ENCODE measurements around the gene UCP2. TPM values are rescaled to one million over a fixed set of nuclear protein-coding genes. Genes with fewer than 3 reads are reported as not detected.

The UCP2 gene
- total and polyA plus RNA-seq, 9 of the 15 experiments (the other 6 are each of a cell fraction or from before 2014, with no cell fraction given), result 19.2 to 216 (median 87.9) TPM

DNA sequence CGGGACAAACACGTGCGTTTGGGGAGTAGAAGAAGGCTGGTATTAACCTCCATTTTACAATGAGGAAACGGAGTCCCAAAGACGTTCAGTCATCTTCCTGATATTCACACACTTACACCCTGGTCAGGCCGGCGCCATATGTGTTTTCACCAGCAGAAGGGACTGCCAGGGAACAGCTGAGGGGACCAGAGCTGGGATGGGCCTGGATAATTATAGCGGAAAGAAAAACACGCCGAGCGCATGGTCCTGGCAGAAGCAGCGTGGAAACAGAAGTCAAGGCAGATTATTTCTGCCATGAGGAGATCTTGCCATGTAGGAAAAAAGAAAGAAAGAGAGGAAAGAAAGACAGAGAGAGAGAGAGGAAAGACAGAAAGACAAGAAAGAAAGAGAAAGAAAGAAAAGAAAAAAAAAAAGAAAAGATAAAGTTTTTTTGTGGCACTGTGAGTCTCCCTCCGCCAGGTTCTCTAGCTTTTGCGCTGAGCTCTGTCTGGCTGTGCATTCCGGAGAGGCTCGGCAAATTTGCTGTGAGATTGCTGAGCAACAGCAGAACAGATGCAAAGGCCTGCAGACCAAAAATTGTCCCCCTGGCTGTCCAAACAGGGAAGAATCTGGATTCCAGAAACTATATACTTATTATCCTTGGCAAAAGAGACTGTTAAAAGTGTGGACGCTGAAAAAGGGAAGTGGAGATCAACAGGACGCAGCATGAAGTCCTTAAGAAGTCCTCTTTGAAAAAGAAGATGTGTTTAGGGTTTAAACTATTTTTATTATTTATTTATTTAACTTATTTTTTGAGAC is 1.3 kb upstream of the UCP2 start (continued):
- TF ChIP-seq CHD1 (IDR thresholded peaks at IDR 0.05; ENCODE audit: low read length) (peak; percentile 37), EZH2 (IDR thresholded peaks at IDR 0.05; ENCODE audit: borderline replicate concordance, low read depth, low read length) (no peak), NR2F6 (CRISPR knock-in tag; IDR thresholded peaks at IDR 0.05) (no peak), ZNF77 (CRISPR knock-in tag; IDR thresholded peaks at IDR 0.05) (no peak), MCM7 (IDR thresholded peaks at IDR 0.05) (no peak), STAT5A (IDR thresholded peaks at IDR 0.05; ENCODE audit: borderline replicate concordance, low read length) (no peak), ZNF586 (CRISPR knock-in tag; conservative IDR thresholded peaks at IDR 0.05) (no peak), XRCC3 (IDR thresholded peaks at IDR 0.05) (no peak), ZNF253 (CRISPR knock-in tag; conservative IDR thresholded peaks at IDR 0.05) (no peak; the same call in 1 of the 2 replicates), ARHGAP35 (IDR thresholded peaks at IDR 0.05; ENCODE audit: partially characterized antibody) (no peak), HDAC6 (IDR thresholded peaks at IDR 0.05; ENCODE audit: low read depth, low read length) (no peak), TAL1 (IDR thresholded peaks at IDR 0.05) (0 out of 2 replicates have a peak, but pooled peaks have one; percentile 8), FOXK1 (CRISPR knock-in tag; IDR thresholded peaks at IDR 0.05; ENCODE audit: borderline replicate concordance) (no peak), ZNF282 (CRISPR knock-in tag; IDR thresholded peaks at IDR 0.05) (no peak), ZNF133 (CRISPR knock-in tag; IDR thresholded peaks at IDR 0.05) (no peak)
- TF ChIP-seq, protein P1, sequence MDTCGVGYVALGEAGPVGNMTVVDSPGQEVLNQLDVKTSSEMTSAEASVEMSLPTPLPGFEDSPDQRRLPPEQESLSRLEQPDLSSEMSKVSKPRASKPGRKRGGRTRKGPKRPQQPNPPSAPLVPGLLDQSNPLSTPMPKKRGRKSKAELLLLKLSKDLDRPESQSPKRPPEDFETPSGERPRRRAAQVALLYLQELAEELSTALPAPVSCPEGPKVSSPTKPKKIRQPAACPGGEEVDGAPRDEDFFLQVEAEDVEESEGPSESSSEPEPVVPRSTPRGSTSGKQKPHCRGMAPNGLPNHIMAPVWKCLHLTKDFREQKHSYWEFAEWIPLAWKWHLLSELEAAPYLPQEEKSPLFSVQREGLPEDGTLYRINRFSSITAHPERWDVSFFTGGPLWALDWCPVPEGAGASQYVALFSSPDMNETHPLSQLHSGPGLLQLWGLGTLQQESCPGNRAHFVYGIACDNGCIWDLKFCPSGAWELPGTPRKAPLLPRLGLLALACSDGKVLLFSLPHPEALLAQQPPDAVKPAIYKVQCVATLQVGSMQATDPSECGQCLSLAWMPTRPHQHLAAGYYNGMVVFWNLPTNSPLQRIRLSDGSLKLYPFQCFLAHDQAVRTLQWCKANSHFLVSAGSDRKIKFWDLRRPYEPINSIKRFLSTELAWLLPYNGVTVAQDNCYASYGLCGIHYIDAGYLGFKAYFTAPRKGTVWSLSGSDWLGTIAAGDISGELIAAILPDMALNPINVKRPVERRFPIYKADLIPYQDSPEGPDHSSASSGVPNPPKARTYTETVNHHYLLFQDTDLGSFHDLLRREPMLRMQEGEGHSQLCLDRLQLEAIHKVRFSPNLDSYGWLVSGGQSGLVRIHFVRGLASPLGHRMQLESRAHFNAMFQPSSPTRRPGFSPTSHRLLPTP (IDR thresholded peaks at IDR 0.05; ENCODE audit: borderline replicate concordance, extremely low read depth, insufficient read length), result no peak
- TF ChIP-seq, protein P2, sequence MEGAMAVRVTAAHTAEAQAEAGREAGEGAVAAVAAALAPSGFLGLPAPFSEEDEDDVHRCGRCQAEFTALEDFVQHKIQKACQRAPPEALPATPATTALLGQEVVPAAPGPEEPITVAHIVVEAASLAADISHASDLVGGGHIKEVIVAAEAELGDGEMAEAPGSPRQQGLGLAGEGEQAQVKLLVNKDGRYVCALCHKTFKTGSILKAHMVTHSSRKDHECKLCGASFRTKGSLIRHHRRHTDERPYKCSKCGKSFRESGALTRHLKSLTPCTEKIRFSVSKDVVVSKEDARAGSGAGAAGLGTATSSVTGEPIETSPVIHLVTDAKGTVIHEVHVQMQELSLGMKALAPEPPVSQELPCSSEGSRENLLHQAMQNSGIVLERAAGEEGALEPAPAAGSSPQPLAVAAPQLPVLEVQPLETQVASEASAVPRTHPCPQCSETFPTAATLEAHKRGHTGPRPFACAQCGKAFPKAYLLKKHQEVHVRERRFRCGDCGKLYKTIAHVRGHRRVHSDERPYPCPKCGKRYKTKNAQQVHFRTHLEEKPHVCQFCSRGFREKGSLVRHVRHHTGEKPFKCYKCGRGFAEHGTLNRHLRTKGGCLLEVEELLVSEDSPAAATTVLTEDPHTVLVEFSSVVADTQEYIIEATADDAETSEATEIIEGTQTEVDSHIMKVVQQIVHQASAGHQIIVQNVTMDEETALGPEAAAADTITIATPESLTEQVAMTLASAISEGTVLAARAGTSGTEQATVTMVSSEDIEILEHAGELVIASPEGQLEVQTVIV (CRISPR knock-in tag; IDR thresholded peaks at IDR 0.05; ENCODE audit: borderline replicate concordance), result no peak
- TF ChIP-seq, protein P3, sequence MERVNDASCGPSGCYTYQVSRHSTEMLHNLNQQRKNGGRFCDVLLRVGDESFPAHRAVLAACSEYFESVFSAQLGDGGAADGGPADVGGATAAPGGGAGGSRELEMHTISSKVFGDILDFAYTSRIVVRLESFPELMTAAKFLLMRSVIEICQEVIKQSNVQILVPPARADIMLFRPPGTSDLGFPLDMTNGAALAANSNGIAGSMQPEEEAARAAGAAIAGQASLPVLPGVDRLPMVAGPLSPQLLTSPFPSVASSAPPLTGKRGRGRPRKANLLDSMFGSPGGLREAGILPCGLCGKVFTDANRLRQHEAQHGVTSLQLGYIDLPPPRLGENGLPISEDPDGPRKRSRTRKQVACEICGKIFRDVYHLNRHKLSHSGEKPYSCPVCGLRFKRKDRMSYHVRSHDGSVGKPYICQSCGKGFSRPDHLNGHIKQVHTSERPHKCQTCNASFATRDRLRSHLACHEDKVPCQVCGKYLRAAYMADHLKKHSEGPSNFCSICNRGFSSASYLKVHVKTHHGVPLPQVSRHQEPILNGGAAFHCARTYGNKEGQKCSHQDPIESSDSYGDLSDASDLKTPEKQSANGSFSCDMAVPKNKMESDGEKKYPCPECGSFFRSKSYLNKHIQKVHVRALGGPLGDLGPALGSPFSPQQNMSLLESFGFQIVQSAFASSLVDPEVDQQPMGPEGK (CRISPR knock-in tag; IDR thresholded peaks at IDR 0.05; ENCODE audit: borderline replicate concordance), result no peak
- TF ChIP-seq, protein P4, sequence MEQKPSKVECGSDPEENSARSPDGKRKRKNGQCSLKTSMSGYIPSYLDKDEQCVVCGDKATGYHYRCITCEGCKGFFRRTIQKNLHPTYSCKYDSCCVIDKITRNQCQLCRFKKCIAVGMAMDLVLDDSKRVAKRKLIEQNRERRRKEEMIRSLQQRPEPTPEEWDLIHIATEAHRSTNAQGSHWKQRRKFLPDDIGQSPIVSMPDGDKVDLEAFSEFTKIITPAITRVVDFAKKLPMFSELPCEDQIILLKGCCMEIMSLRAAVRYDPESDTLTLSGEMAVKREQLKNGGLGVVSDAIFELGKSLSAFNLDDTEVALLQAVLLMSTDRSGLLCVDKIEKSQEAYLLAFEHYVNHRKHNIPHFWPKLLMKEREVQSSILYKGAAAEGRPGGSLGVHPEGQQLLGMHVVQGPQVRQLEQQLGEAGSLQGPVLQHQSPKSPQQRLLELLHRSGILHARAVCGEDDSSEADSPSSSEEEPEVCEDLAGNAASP (IDR thresholded peaks at IDR 0.05), result no peak

Data from K562 (cell line).